GM21360 (cell line): ENCODE data around the gene SPRYD3.

Experiments used
- ATAC-seq: cut with Tn5 transposase; IDR thresholded peaks from one replicate; pipeline ENCODE4 v1.9.1; 2021; ENCODE audit warnings: mild to moderate bottlenecking, moderate library complexity; ENCODE audit not compliant: unreplicated experiment

The SPRYD3 gene

DNA sequence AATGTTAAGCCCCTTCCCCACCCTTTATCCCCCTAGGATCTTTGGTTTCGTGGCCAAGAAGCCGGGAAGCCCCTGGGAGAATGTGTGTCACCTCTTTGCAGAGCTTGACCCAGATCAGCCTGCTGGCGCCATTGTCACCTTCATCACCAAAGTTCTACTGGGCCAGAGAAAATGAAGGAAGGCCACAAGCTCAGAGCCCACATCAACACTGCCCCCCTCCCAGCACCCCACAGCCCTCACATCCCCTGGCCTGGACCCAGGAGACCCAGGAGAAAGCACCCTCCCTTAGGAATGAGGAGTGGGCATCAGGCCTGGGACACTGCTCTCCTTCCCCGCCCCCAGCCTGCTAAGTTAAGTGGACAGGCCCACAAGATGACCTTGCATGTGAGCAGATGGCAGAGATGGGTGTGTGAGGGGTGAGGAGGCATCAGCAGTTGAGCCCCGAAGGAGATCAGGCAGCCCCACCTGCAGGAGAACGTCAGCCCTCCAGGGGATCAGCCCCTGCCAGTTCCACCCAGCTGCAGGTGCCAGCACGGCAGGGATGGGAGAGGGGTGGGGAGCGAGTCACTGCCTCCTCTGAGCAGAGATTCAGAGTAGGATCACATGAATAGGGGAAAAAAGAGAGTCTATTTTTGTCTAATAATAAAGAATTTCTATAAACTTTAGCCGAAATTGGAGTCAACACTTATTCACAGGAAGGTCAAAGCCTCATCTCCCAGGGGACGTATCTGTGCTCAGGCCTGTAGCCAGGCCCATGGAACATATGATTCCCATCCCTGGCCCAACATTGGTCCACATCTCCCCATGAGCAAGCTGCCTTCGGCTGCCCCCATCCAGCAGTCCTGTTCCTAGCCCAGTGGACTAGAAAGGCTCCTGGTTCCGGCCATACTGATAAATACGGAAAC, 15.2 kb downstream of the SPRYD3 start:
- no peak for ATAC-seq

DNA sequence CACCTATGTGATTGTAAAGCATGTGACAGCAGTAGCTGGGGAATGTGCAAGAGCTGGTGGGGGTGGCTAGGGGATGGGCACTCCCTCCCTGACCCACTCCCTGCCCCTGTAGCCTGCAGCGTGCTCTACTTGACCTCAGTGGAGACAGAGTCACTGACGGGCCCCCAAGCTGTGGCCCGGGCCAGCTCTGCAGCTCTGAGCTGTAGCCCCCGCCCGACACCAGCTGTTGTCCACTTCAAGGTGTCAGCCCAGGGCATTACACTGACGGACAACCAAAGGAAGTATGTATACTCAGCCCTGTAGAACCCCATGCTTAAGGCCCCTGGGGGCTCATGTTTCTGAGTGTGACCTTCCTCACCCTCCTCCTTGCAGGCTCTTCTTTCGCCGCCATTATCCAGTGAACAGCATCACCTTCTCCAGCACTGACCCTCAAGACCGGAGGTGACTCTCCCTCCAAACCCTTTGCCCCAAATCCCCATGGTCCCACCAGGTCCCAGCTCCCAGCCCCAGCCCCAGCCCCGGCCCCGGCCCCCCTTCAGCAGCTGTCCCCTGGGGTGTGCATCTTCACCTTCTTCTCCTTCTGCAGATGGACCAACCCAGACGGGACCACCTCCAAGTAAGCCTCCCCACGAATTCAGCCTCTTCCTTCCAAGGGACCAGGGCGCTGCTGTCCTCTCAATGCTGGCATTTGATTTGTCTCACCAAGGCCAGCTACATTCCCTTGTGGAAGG, 16.0 kb downstream of the SPRYD3 start:
- no peak for ATAC-seq

DNA sequence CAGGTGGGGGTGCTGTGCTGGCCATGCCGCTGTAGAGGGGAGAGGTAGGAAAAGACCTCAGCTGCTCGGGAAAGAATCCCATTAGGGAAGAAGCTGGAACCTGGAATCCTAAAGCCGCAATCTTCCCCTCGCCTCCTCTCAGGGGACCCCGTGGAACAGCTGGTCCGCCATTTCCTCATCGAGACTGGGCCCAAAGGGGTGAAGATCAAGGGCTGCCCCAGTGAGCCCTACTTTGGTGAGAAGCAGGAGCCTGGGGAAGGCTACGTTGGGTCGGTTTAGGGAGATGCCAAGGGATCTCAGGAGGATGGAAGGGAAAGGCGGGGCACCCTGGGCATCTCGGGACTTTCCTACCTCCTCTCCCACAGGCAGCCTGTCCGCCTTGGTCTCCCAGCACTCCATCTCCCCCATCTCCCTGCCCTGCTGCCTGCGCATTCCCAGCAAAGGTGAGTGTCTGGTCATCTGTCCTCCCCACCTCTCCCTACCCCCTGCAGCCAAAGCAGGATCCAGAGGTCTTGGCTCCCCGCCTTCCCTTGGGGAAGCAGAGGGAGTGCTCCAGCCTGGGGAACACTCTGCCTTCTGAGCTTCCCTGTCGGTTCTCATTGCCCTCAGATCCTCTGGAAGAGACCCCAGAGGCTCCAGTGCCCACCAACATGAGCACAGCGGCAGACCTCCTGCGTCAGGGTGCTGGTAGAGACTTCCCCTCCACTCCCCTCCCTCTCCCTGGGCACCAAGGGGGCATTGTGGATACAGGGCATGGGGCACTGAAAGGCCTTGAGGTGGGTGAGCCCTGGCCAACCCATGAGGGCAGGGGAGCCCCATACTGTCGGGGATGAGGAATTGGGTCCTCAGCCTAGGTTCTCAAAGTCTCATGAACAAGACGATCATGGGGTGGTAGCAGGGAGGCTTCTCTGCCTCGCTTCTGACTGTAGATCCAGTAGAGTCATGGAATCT, 16.9 kb downstream of the SPRYD3 start:
- ATAC-seq = no peak

DNA sequence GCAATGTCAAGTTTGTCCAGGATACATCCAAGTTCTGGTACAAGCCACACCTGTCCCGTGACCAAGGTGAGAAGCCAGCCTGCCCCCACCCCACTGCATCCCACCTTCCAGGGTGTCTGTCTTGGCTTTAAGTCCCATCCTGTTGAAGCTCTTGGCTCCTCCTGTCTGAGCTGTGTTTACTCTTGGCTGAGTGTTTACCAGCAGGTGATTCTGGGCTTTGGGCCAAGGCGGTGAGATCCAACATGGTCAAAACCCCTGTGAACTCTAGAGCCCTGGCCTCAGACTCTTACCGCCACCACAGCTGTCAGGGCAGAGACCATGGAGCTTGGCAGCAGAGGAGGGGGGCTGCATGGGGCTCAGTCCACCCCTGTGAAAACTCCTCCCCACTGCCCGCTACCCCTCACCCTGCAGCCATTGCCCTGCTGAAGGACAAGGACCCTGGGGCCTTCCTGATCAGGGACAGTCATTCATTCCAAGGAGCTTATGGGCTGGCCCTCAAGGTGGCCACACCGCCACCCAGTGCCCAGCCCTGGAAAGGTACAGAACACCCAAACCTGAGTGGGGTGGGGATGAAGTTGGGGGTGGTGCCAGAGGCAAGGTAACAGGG, 17.7 kb downstream of the SPRYD3 start:
- no peak for ATAC-seq

DNA sequence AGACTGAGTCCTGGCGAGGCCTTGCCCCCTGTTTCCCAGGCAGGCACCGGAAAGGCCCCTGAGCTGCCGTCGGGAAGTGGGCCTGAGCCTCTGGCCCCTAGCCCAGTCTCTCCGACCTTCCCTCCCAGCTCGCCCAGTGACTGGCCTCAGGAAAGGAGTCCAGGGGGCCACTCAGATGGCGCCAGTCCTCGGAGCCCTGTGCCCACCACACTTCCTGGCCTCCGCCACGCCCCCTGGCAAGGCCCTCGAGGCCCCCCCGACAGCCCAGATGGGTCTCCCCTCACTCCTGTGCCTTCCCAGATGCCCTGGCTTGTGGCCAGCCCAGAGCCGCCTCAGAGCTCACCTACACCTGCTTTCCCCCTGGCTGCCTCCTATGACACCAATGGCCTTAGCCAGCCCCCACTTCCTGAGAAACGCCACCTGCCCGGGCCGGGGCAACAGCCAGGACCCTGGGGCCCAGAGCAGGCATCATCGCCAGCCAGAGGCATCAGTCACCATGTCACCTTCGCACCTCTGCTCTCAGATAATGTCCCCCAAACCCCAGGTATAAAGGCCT, 18.4 kb downstream of the SPRYD3 start:
- no peak for ATAC-seq

DNA sequence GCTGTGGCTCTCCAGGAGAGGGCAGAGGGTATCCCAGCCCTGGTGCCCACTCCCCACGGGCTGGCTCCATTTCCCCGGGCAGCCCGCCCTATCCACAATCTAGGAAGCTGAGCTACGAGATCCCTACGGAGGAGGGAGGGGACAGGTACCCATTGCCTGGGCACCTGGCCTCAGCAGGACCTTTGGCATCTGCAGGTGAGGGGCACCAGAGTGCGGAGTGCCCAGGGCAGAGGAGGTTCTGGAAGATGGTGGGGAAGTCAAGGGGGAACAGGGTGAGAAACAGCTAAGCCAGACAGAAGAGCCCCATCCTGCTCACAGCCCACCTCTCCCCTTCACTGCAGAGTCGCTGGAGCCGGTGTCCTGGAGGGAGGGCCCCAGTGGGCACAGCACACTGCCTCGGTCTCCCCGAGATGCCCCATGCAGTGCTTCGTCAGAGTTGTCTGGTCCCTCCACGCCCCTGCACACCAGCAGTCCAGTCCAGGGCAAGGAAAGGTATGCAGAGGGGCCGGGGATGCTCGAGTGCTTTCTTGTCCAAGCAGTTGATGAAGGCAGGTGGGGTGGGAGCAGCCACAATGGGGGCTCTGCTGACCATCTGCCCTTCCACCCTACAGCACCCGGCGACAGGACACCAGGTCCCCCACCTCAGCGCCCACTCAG, 19.0 kb downstream of the SPRYD3 start:
- no peak for ATAC-seq

DNA sequence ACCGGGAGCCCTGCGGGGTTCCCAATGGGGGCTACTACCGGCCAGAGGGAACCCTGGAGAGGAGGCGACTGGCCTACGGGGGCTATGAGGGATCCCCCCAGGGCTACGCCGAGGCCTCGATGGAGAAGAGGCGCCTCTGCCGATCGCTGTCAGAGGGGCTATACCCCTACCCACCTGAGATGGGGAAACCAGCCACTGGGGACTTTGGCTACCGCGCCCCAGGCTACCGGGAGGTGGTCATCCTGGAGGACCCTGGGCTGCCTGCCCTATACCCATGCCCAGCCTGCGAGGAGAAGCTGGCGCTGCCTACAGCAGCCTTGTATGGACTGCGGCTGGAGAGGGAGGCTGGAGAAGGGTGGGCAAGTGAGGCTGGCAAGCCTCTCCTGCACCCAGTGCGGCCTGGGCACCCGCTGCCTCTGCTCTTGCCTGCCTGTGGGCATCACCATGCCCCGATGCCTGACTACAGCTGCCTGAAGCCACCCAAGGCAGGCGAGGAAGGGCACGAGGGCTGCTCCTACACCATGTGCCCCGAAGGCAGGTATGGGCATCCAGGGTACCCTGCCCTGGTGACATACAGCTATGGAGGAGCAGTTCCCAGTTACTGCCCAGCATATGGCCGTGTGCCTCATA, 19.6 kb downstream of the SPRYD3 start:
- no peak for ATAC-seq

DNA sequence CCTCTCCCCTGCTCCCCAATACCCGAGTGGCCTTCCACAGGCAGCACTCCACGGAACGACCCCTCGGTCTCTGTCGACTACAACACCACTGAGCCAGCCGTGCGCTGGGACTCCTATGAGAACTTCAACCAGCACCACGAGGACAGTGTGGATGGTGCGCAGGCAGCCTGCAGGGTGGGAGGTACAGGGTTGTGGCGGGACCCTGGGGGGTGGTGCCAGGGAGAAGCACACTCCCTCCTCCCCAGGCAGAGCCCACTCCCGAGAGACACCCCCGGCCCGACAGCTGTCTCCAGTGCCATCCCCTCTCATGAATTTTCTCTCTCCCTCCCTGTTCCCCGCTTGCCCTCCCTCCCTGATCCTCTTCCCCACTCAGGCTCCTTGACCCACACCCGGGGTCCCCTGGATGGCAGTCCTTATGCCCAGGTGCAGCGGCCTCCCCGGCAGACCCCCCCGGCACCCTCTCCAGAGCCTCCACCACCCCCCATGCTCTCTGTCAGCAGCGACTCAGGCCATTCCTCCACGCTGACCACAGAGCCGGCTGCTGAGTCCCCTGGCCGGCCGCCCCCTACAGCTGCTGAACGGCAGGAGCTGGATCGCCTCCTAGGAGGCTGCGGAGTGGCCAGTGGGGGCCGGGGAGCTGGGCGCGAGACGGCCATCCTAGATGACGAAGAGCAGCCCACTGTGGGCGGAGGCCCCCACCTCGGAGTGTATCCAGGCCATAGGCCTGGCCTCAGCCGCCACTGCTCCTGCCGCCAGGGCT, 20.3 kb downstream of the SPRYD3 start:
- ATAC-seq = no peak

DNA sequence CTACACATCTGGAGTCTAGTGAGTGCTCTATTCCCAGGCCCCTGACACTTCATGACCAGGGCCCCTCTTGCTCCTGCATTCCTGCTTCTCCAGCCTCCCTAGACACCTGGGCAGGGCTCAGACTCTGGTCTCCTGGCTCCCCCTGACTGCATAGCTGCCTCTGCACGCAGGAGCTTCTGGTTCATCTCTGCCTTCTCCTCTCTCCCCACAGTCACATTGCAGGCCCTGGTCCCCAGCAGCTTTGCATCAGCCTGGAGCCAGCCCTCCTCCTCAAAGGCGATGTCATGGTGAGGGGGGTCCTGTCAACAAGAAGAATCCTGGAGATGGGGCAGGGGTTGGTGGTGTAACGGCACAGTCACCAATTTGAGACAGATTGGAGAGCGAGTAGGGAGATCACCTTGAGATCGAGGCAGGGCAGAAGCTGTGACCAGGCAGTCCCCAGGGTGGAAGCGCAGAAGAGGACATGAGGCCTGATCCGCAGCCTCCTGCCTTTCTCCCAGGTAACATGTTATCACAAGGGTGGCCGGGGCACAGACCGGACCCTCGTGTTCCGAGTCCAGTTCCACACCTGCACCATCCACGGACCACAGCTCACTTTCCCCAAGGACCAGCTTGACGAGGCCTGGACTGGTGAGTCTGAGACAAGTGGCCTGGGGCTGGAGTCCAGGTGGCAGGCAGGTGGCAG, 21.2 kb downstream of the SPRYD3 start:
- ATAC-seq = no peak

DNA sequence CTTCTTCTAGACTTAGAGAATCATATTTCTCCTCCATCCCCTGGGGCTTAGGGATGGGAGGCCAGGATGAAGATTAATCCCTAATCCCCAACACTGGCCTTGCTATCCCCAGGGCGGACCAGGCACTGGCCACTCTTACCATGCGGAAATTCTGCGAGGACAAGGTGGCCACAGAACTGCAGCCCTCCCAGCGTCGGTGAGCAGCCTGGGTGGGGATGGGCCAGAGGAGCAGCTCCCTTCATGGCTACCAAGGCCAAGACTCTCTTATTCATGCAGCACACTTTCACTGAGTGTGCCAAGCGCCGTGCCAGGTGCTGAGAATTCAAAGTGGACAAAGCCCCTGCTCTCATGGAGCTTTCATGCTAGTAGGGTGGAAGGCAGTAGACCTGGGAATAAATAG, 22.3 kb downstream of the SPRYD3 start:
- no peak for ATAC-seq

DNA sequence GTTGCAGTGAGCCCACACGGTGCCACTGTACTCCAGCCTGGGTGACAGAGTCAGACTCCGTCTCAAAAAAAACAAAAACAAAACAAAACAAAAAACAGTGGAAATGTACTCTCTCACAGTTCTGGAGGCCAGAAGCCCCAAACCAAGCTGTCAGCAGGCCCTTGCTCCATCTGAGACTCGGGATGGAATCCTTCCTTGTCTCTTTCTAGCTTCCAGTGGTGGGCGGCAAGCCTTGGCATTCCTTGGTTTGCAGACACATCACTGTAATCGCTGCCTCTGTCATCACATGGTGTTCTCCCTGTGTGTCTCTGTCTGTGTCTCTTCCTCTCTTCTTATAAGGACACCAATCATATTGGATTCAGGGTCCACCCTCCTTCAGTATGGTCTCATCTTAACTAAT, 22.9 kb downstream of the SPRYD3 start:
- no peak for ATAC-seq

DNA sequence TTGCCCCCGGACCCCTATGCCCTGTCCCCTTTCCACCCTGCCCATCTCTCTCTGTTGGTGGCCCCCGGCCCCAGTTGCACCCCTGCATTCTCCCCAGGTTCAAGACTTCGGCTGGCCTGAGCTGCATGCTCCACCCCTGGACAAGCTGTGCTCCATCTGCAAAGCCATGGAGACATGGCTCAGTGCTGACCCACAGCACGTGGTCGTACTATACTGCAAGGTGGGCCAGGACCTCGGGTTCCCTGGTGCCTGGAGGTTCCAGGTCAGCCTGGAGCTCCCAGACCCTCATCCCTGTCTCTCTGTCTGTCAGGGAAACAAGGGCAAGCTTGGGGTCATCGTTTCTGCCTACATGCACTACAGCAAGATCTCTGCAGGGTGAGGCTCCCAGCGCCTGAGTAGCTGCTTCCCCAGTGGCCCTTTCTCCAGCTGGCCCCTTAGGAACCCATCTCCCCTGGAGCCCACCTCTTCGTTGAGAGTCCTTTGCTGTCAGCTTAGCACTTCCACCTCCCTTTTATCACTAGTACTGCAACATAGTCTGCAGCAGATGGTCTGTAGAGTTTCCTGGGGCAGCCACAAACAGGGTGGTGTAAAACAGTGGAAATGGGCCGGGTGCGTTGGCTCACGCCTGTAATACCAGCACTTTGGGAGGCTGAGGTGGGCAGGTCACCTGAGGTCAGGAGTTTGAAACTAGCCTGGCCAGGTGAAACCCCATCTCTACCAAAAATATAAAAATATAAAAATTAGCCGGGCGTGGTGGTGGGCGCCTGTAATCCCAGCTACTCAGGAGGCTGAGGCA, 23.5 kb downstream of the SPRYD3 start:
- no peak for ATAC-seq

DNA sequence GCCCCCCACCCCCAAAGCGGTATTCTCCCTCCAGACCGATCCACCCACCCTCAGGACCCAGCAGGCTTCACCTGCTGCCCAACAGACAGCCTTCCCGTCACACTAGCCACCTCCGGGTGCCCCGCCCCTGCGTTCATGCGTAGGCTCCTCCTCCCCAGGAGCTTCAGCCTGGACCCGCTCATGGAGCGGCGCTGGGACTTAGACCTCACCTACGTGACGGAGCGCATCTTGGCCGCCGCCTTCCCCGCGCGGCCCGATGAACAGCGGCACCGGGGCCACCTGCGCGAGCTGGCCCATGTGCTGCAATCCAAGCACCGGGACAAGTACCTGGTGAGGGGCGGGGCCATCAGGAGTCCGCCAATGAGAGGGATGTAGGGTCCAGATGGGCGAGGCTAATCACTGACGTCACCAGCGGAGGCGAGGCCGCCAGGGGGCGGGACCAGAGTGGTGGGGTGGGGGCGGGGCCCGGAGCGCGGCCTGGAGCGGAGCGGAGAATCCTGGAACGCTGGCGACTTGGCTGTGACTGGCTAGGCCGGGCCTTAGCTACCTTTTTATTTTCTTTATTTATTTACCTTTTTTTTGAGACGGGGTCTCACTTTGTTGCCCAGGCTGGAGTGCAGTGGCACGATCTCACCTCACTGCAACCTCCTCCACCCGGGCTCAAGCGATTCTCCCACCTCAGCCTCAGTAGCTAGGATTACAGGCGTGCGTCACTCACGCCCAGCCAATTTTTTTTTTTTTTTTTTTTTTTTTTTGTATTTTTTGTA, 24.9 kb downstream of the SPRYD3 start:
- peak; percentile 79 for ATAC-seq

DNA sequence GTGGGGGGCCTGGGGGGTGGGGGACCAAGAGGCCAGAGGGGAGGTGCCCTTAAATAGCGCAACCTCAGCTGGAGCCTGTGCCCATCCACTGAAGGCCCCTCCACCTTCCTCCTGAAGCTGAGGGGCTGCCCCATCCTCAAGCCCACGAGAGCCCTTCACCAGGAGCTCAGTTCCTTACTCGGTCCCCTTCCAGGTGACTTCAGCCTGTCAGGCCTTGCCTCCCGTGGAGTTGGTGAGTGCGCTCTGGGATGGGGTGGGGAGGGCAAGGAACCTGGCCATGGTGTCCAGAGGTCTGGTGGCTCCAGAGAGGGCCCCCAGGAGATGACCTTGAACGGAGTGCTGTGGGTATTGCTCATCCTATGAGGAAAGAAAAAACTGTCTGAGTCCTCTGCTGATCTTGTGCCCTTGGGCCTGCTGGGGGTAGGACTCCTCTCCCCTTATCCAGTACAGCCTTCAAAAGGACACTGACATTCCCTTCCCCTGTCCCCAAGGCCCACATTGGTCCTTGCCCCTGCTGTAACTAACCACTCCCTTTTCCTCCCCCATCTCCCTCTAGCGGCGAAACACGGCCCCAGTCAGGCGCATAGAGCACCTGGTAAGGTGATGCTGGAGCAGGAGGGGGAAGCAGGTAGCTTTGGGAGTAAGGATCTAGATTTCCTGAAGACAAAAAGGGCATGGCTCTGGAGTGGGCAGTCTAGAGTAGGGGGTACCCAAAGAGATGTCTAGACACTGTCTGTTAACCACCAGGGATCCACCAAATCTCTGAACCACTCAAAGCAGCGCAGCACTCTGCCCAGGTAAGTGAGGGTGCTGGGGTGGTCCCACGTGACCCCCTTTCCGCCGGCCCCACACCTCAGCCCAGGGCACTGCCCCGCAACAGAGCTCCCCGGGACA, 25.7 kb downstream of the SPRYD3 start:
- peak; percentile 22 for ATAC-seq

DNA sequence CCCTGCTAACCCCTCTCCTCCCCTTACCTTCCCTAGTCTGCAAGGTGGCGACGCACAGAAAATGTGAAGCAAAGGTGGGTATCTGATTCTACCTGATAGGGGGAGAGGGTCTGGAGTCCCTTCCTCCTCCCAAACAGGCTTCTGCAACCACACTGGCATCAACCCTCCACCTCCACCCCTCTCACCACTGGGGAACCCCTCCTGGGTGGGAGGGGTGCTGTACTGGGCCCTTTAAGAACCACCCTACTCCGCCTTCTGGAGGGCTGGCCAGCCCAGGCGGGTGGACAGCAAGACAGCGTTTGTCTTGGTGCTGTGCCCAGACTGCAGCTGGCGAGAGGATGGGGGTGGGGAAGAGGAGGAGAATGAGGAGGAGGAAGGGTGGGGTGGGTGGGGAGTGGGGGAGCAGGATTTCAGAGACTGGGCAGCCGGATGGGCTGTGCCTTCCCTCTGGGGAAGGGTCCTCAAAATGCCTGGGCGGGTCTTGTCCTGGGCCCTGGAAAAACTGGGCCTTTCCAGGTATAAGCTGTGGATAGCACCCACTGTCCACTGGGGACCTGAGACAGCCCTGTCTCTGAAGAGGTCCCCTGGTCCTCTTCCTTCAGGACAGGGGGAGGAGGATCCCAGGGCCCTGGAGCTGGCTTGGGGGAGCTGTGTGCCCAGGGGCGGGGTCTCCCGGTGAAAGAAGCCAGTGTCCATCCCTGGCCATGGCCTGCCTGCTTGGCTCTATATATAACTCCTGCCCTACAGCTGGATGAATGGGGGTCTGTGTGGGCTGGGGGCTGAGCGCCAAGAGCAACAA, 26.6 kb downstream of the SPRYD3 start:
- ATAC-seq = no peak
